SH-SY5Y (cell line): ENCODE data around the gene S100Z.

Source experiments
- GATA2 ChIP-seq: IDR thresholded peaks from 2 replicates; pipeline ENCODE4 v1.6.1; 2011; ENCODE audit warnings: mild to moderate bottlenecking, low read depth, low read length
- GATA3 ChIP-seq: IDR thresholded peaks from 2 replicates; pipeline ENCODE4 v1.6.1; 2011; ENCODE audit warnings: low read depth, mild to moderate bottlenecking, low read length, moderate library complexity

DNA sequence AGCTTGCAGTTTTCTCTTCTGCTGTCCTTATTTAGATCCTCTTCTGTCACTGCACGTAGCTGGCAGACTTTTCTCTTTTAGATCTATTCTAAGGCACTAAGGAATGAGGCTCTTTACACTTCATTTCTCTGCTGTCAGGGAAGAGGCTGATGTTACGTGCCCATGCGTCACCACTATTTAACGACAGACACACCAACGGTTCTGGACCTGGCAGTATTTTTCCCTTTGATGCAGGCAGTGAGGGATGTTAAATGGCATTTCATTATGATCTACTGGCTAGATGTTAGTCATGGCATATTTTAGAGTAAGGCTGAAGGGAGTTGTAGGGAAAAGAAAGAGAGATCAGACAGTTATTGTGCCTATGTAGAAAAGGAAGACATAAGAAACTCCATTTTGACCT, 94.8 kb downstream of the S100Z start:
- TF ChIP-seq GATA3 (no peak), GATA2 (no peak)
